HT1080 (cell line): Measurements from ENCODE around the gene SMARCA5. TPM values are rescaled to one million over a fixed set of nuclear protein-coding genes. Genes with fewer than 3 reads are reported as not detected.
"Not testable (repeated sequence)": the region's sequence is repeated elsewhere in the genome, so short reads cannot be mapped to it uniquely, and the experiment has no call there.

Experiments
- DNase-seq: peaks from one replicate; pipeline ENCODE4 v3.0.0-alpha.2; 2015; ENCODE audit warnings: low read depth
- polyA plus RNA-seq, 2 experiments: library from polyadenylated mRNA; depleted of rRNA; stranded (reverse); fragments of >200 nt; gene quantifications; 2 replicates each; pipeline ENCODE4 v1.2.3, GENCODE V29; 2015
- total RNA-seq: library from RNA; depleted of rRNA; stranded (reverse); fragments of >200 nt; shearing (Covaris generic); gene quantifications from 2 replicates; pipeline ENCODE4 v1.2.3, GENCODE V29; 2014; rRNA removed

The SMARCA5 gene
- 29.5 and 33.1 TPM in 2 replicates for total RNA-seq
- 23.7 and 29.2 TPM in 2 replicates for polyA plus RNA-seq (2015; cell fraction: cytosol; rRNA removed)
- 56.0 and 67.5 TPM in 2 replicates for polyA plus RNA-seq (2015; cell fraction: nucleus; rRNA removed)

- peak; percentile 97 for DNase-seq
Observed at GRCh38 chr4:143513314-143514168, at the start of gene SMARCA5. SMARCA5 (plus strand) TSS chr4:143513702; CDS start chr4:143513925, 223 bp downstream.

DNA sequence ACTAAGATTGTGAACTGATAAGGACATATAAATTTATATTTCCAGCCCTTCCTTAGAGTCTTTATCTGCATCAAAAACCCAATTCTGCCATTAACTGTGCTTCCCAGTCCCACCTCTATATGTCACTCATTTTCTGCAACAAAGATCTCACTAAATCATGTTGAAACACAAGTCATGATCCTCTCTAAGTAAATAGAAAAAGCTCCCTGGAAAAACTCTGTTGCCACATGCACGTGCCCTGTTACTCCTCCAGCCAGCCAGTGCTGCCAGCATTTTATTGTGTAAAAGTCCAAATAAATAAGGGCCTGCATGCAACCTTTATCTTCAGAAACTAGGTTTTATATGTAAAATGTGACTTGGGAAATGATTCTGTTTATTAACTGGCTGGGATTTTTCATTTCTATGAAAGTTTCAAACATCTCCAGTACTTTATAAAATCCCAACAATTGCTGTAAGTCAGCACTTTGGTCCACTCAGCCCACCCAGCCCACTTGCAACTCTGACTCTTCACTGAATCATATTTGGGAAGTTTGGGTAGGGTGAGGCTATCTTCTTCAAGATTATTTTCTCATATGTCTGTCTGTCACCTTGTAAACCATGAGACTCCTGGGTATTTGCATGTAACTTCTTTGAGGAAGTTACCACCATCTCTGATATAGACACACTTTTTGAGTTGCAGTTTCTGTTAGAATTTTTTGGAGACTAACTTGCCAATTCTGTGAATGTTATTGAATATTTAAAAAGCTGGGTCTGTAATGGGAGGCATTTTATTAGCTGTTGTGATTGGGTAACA lies 40.0 kb upstream of the SMARCA5 start:
- no peak for DNase-seq

DNA sequence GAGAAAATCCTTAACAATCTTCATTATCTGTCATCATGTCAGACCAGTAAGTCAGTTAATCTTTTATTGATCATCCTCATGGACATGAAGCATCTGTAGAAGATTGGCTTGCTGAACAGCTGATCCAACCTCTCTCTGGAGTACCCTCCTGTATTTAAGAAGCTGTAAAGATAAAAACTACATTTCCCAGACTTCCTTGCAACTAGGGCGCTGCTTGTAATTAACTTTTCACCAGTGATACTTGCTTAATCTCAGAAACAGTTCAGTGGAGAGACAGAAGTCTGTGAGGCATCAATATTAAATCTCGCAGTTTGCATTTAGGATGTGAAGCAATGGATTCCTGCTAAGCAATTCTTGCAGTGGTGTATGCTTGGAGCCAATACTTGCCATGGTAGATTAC lies 36.0 kb upstream of the SMARCA5 start:
- no peak for DNase-seq

DNA sequence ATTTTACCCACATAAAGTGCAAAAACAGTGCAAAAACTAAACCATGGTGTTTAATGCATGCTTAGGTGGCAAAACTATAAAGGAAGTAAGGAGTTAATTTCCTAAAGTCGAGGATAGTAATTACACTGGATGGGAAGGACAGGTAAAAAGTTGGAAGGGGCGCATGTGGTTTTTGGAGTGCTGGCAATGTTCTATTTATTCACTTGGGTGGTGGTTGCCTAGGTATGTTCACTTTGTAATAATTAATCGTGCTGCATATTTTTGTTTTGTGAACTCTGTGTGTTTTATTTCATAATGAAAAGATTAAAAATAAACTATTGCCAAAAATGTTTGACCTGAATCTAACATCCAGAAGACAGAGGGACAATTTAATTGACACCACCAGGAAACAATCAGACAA lies 32.1 kb upstream of the SMARCA5 start:
- DNase-seq = no peak

- peak; percentile 46 for DNase-seq
Observed at GRCh38 chr4:143482840-143483239, 30.7 kb upstream of the SMARCA5 start.

- peak; percentile 15 for DNase-seq
Observed at GRCh38 chr4:143486314-143486713, 27.2 kb upstream of the SMARCA5 start.

- no peak for DNase-seq
Observed at GRCh38 chr4:143488687-143489086, 24.8 kb upstream of the SMARCA5 start.

GRCh38 chr4:143489106-143489505 lies 24.4 kb upstream of the SMARCA5 start:
- peak; percentile 28 for DNase-seq

DNA sequence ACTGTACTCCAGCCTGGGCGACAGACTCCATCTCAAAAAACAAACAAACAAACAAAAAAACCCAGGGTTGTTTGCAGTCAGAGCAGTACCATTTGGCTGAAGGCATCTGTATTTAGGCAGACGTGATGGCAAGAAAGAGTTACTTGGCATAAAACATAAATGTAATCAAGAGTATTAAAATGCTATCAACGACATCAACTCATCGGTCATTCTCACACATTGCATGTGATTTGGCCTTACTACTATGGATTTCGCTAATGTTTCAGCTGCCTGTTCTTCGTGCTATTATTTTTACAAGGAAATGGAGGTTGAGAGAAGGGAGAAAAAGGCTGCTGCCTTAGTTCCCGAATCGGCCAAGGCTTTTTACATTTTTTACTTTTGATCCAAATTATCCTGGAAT lies 15.5 kb upstream of the SMARCA5 start:
- no peak for DNase-seq

GRCh38 chr4:143502231-143502630 lies 11.3 kb upstream of the SMARCA5 start:
- DNase-seq = no peak

- DNase-seq = no peak
Observed at GRCh38 chr4:143506031-143506430, 7.5 kb upstream of the SMARCA5 start.

DNA sequence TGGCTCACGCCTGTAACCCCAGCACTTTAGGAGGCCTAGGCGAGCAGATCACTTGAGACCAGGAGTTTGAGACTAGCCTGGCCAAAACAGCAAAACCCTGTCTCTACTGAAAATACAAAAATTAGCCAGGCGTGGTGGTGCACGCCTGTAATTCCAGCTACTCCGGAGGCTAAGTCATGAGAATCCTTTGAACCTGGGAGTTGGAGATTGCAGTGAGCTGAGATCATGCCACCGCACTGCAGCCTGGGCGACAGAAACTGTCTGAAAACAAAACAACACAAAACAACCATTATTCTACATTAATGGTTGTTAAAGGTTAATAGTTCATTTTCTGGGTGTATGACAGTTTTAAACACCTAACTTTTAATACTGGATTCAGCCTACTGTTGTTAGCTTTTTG lies 1.6 kb upstream of the SMARCA5 start:
- no peak for DNase-seq

DNA sequence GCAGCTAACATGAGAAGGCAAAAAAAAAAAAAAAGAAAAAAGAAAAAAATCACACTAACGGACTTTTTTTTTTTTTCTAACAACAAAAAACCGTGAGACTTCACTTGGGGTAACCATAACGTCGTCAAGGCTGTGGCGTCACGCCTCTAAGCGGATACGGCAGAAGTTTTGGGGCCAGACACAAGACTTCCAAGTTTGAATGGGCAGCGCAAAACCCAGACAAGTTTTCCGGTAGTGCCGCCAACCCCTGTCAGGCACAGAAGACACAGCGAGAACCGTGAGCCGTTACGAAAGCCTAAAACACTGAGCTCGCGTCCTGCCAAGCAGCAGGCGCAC lies 556 bp upstream of the SMARCA5 start:
- DNase-seq = no peak

DNA sequence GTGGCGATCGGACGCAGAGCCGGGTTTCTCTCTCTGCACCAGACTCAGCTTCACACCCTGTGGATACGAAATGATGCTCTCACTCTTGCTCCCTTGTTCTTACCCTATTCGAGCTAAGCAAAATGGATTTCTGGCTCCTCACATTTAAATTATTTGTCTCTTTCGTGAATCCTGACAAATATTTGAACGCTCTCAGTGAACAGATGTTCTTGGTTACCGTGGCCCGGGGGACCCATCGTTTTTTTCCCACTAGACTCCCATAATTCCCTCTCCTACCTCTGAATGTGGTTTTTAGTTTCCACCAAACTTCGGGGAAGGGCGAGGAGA lies 630 bp downstream of the SMARCA5 start:
- DNase-seq = no peak

DNA sequence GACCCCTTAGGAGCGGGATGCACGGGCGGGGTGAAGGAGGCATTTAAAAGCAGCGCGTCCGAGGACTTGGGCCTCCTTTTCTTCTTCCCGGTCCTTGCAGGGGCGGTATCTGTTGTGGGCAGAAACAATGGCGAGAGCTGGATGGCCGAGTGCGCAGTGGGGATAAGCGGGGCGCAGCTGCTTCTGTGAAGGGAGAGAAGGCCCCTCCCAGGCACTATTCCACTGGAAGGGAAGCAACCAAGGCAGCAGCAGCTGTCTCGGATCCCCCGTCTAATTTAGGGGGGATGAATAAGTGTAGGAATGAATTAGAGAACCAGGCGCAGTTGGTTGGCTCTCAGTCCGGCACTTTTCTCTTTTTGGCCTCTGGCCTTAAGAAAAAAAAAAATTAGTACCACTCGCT lies 995 bp downstream of the SMARCA5 start:
- peak; percentile 39 for DNase-seq

GRCh38 chr4:143514901-143515300 lies 1.4 kb downstream of the SMARCA5 start:
- no peak for DNase-seq

DNA sequence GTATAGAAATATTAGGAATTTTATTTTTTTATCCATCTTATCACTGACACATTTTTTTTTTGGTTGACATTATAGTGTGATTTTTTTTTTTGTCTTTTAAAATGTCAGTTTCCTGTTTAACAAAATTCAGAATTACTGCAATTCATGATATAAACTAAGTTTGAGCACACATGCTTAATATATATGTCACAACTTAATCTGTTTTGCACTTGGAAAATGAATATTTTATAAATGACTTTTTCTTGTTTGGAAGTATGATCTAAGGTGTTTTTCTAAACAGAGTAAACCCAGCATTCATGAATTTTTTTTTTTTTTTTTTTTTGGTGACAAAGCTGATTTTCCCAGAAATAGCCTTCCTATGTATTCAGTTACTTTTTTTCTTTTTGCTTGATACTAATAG lies 2.4 kb downstream of the SMARCA5 start:
- DNase-seq = no peak

DNA sequence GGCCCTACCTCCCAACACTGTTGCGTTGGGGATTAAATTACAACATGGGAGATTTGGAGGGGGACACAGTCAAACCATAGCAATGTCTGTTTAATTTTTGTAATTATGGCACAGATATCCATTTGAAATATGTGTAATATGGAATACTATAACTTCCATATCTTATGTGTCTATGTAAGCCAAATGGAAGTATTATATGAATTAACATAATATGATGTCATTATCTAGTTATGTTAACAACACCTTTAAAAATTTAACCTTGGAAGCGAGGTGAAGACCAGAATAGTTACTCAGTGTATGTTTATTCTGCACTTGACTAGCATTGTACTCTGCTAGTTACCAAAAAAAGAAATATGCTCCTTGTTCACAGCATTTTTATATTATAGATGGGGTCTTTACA lies 4.3 kb downstream of the SMARCA5 start:
- no peak for DNase-seq

DNA sequence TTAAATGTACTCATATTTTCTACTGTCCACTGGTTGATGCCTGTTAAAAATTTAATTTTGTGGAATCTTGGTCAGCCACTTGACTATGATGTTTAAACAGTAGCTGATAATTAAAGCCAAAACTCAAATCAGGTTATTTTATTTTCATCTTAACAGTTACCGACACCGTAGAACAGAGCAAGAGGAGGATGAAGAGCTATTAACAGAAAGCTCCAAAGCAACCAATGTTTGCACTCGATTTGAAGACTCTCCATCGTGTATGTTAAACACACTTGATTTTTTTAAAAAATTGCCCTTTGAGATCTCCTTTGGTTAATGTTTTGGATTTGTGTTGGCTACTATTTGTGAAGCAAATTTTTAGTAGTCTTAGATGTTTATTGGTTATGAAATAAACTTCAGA lies 10.7 kb downstream of the SMARCA5 start:
- DNase-seq = no peak

GRCh38 chr4:143528046-143528445 lies 14.5 kb downstream of the SMARCA5 start:
- not testable (repeated sequence) for DNase-seq

DNA sequence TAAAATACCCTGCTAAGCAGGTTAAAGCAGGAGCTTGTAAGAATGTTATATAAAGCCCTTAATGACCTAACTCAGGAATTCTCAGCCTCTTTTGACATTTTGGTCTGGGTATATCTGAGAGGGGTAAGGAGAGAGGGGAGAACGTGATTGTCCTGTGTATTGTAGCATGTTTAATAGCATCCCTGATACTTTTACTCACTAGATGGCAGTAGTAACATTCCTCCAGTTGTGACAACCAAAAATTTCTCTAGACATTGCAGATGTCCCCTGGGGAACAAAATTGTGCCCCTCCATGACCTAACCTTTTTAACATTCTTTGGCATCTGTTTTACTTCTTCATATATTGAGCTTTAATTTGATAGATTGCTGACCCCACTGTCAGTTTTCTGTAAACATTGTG lies 17.9 kb downstream of the SMARCA5 start:
- DNase-seq = no peak

- DNase-seq = no peak
Observed at GRCh38 chr4:143531788-143532491, 18.4 kb downstream of the SMARCA5 start.
